HepG2 (cell line): ENCODE data around the gene TDRD9. TPM values are rescaled to one million over a fixed set of nuclear protein-coding genes. Genes with fewer than 3 reads are reported as not detected.

Source experiments
- ATAC-seq: fragments of 200-7000 bp; cut with Tn5 transposase; 3 replicates; pipeline ENCODE4 v1.9.1; 2020; ENCODE audit warnings: mild to moderate bottlenecking, moderate library complexity
- BruUV-seq: library from RNA; stranded (reverse); fragments of 400-500 nt; replicated peaks from 2 replicates; lab custom pipeline; 2021; lab: Mats Ljungman, UMichigan
- CTCF ChIA-PET: fragments of 300-600 bp; formaldehyde crosslinking; extraction: SDS; loops from one replicate; lab custom pipeline; 2021; ENCODE audit warnings: low total read pairs, inconsistent platforms, low intra/inter-chr PET ratio; lab: Yijun Ruan, JAX
- POLR2A ChIA-PET: fragments of 350-600 bp; sonication (Branson Sonifier 250); formaldehyde crosslinking; loops from one replicate; lab custom pipeline; 2020; ENCODE audit warnings: antibody characterized with exemption, inconsistent platforms; lab: Yijun Ruan, JAX
- DNase-seq: peaks from one replicate; pipeline ENCODE4 v3.0.0-alpha.2; 2015; ENCODE audit warnings: low spot score
- FAIRE-seq: peaks from 3 replicates; lab custom pipeline; 2011; peaks lifted over from hg19 to GRCh38; lab: Jason Lieb, UNC
- H2AFZ ChIP-seq: one replicate; pipeline ENCODE4 v1.6.1; 2011; ENCODE audit warnings: low read length, inconsistent platforms
- H3K27ac ChIP-seq: fragments of 300-600 bp; 3 replicates; pipeline ENCODE4 v1.8.0; 2011; ENCODE audit warnings: mixed run types, mild to moderate bottlenecking, mixed read lengths, low read length, inconsistent platforms; ENCODE audit not compliant: insufficient read depth; ENCODE audit errors: extremely low read length
- H3K27me3 ChIP-seq, 2 experiments: fragments of 200-600 bp in 1 of 2; 2 replicates in 1 of 2; 3 replicates in 1 of 2; pipeline versions ENCODE4 v1.6.0 to v1.8.0; 2011; ENCODE audit warnings: low read length in 2 of 2, mild to moderate bottlenecking in 2 of 2, moderate library complexity in 2 of 2, inconsistent platforms in 1 of 2; ENCODE audit not compliant: insufficient read depth in 2 of 2, control insufficient read depth in 1 of 2
- H3K36me3 ChIP-seq, 2 experiments: fragments of 200-600 bp in 1 of 2; replicated peaks in 1 of 2; 2 replicates in 1 of 2; 3 replicates in 1 of 2; pipeline versions ENCODE4 v1.5.1 to v1.8.0; 2011; ENCODE audit warnings: low read length in 2 of 2, inconsistent platforms in 1 of 2; ENCODE audit not compliant: insufficient read depth in 2 of 2, control insufficient read depth in 1 of 2
- H3K4me1 ChIP-seq: 2 replicates; pipeline ENCODE4 v1.5.1; 2012; ENCODE audit warnings: low read length, inconsistent platforms; ENCODE audit not compliant: insufficient read depth
- H3K4me2 ChIP-seq: 2 replicates; pipeline ENCODE4 v1.6.0; 2011; ENCODE audit warnings: low read depth, low read length, inconsistent platforms
- H3K4me3 ChIP-seq, 3 experiments: fragments of 200-600 bp in 1 of 3; sonication (generic), shearing (Covaris generic) in 1 of 3; replicated peaks in 1 of 3; 2 replicates each; pipeline ENCODE4 v1.5.1; 2011 to 2016; ENCODE audit warnings: low read length in 3 of 3, inconsistent platforms in 2 of 3, low read depth in 2 of 3, mild to moderate bottlenecking in 2 of 3, control low read depth in 1 of 3, mixed read lengths in 1 of 3; ENCODE audit not compliant: insufficient read depth in 1 of 3
- H3K79me2 ChIP-seq: one replicate; pipeline ENCODE4 v1.6.1; 2011; ENCODE audit warnings: low read length, inconsistent platforms; ENCODE audit not compliant: insufficient read depth
- H3K9ac ChIP-seq: 2 replicates; pipeline ENCODE4 v1.6.0; 2011; ENCODE audit warnings: mild to moderate bottlenecking, low read depth, low read length, inconsistent platforms; ENCODE audit not compliant: insufficient read depth
- H3K9me3 ChIP-seq: 2 replicates; pipeline ENCODE4 v1.5.1; 2012; ENCODE audit warnings: mild to moderate bottlenecking, low read length
- H4K20me1 ChIP-seq: 2 replicates; pipeline ENCODE4 v1.6.0; 2011; ENCODE audit warnings: inconsistent platforms, mild to moderate bottlenecking, low read length, moderate library complexity; ENCODE audit not compliant: insufficient read depth
- AFF4 ChIP-seq: sonication (generic); formaldehyde crosslinking; IDR thresholded peaks from 2 replicates; pipeline ENCODE4 v1.4.0; 2020; ENCODE audit warnings: missing genetic modification reagents
- HIC2 ChIP-seq: sonication (generic); formaldehyde crosslinking; IDR thresholded peaks from 2 replicates; pipeline ENCODE4 v1.9.0; 2022; ENCODE audit warnings: low read depth, missing genetic modification reagents
- IRF1 ChIP-seq: sonication (generic); formaldehyde crosslinking; IDR thresholded peaks from 2 replicates; pipeline ENCODE4 v1.4.0; 2020; ENCODE audit warnings: low read depth, mild to moderate bottlenecking, missing genetic modification reagents
- MED1 ChIP-seq: sonication (generic); formaldehyde crosslinking; IDR thresholded peaks from 2 replicates; pipeline ENCODE4 v1.4.0; 2020; ENCODE audit warnings: missing genetic modification reagents
- MEIS2 ChIP-seq: sonication (generic); formaldehyde crosslinking; IDR thresholded peaks from 2 replicates; pipeline ENCODE4 v1.9.0; 2021; ENCODE audit warnings: mild to moderate bottlenecking, missing genetic modification reagents
- SMAD9 ChIP-seq: sonication (generic); formaldehyde crosslinking; IDR thresholded peaks from 2 replicates; pipeline ENCODE4 v1.5.1; 2020; ENCODE audit warnings: mild to moderate bottlenecking, missing genetic modification reagents
- THYN1 ChIP-seq: sonication (generic); formaldehyde crosslinking; IDR thresholded peaks from 2 replicates; pipeline ENCODE4 v1.8.1; 2023; ENCODE audit warnings: low read depth, mild to moderate bottlenecking, moderate library complexity, missing genetic modification reagents, borderline replicate concordance
- ZNF496 ChIP-seq: sonication (generic); formaldehyde crosslinking; IDR thresholded peaks from 2 replicates; pipeline ENCODE4 v1.8.1; 2023; ENCODE audit warnings: mild to moderate bottlenecking, moderate library complexity, missing genetic modification reagents; ENCODE audit not compliant: insufficient replicate concordance
- WGBS: methylation state at CpG from one replicate; pipeline ENCODE4 v1.1.6; 2017; ENCODE audit warnings: low lambda C conversion rate; 5-methylcytosine and 5-hydroxymethylcytosine counted together
- in situ Hi-C: cut with HindIII; loops from 2 replicates; pipeline ENCODE4 v1.10.0; 2017; ENCODE audit warnings: low pct_unique_long_range_greater_than_20kb; ENCODE audit not compliant: extremely low pct_ligation_motif_present
- intact Hi-C: fragments of 100-400 bp; cut with micrococcal nuclease; formaldehyde crosslinking; loops from one replicate; pipeline ENCODE4 v1.10.0; 2022; ENCODE audit not compliant: unreplicated experiment
- polyA plus RNA-seq, 8 experiments: library from polyadenylated mRNA; depleted of rRNA in 3 of 8; stranded (reverse) in 7 of 8; unstranded in 1 of 8; fragments of >200 nt; fragmentation: Illumina TruSeq in 4 of 8; extraction: Trizol in 4 of 8; gene quantifications; 2 replicates each; pipeline versions ENCODE4 v1.2.1 to v1.2.3, GENCODE V29; 2011 to 2016; ENCODE audit warnings: low read depth in 4 of 8, missing spikeins in 1 of 8, mixed read lengths in 1 of 8; ENCODE audit not compliant: insufficient read depth in 1 of 8
- total RNA-seq, 5 experiments: library from RNA; depleted of rRNA; stranded (reverse); fragments of >200 nt; fragmentation: Illumina TruSeq; extraction: Trizol; gene quantifications; 2 replicates each; pipeline ENCODE4 v1.2.3, GENCODE V29; 2016; ENCODE audit warnings: low read depth in 1 of 5

The TDRD9 gene
- total and polyA plus RNA-seq, 2 of the 13 experiments (the other 11 are each of a cell fraction or from before 2014, with no cell fraction given) = not detected

- H2AFZ ChIP-seq = no peak overlapping the region
- no peaks in the 10 kb centered on the region for H3K79me2 ChIP-seq
- no peaks in the 10 kb centered on the region for H3K36me3 ChIP-seq
- DNase-seq (no peak), FAIRE-seq (no peak), ATAC-seq (no peak)
- H3K27me3 ChIP-seq = peaks cover 3% of the 10 kb centered on the region in 2 experiments; a peak in 2 of 5 replicates
- TF ChIP-seq HIC2 (CRISPR knock-in tag) (no peak), AFF4 (CRISPR knock-in tag) (no peak), MEIS2 (CRISPR knock-in tag) (no peak), ZNF496 (no peak), IRF1 (CRISPR knock-in tag) (no peak), MED1 (CRISPR knock-in tag) (no peak), SMAD9 (CRISPR knock-in tag) (no peak), THYN1 (CRISPR knock-in tag) (no peak)
- no peak overlapping the region for H3K9ac ChIP-seq
- ChIA-PET CTCF (no interaction called here), POLR2A (no interaction called here)
- in situ Hi-C loops = loop anchor here (10.0 kb wide), 1 partner anchor 50 kb away; the partner anchor contains the start of gene TDRD9
- no peak overlapping the region for H3K4me3 ChIP-seq
- no peaks in the 10 kb centered on the region for H3K9me3 ChIP-seq
- WGBS = 3% methylated on average over 2 of the region's 2 CpGs
- 0 out of 2 replicates have a peak, but pooled peaks cover 8% of the 10 kb centered on the region for H3K4me1 ChIP-seq
- no peak overlapping the region for H3K27ac ChIP-seq
- no peaks in the 10 kb centered on the region for H4K20me1 ChIP-seq
- BruUV-seq = no TSS peak
- no peak overlapping the region for H3K4me2 ChIP-seq
- intact Hi-C loops = no loop called here
Measured at GRCh38 chr14:103974575-103974974, 46.3 kb downstream of the TDRD9 start.
